Mesenchymal stem cell (in vitro differentiated cells and primary cell): ENCODE results near the gene CIB1.
A peak's percentile ranks its signal among the peaks of the same experiment; 100 is the strongest.

ENCODE experiments used
- DNase-seq: peaks from one replicate; pipeline ENCODE4 v3.0.0-alpha.2; 2013
- H2AFZ ChIP-seq: one replicate; pipeline ENCODE4 v1.6.1; 2013; ENCODE audit warnings: low read depth, mild to moderate bottlenecking, control low read depth, inconsistent platforms, low read length, moderate library complexity
- H2AK5ac ChIP-seq: 2 replicates; pipeline ENCODE4 v1.6.1; 2013; ENCODE audit warnings: low read length, moderate library complexity, mild to moderate bottlenecking, inconsistent platforms; ENCODE audit not compliant: severe bottlenecking
- H2BK120ac ChIP-seq: one replicate; pipeline ENCODE4 v1.6.1; 2013; ENCODE audit warnings: low read depth, mild to moderate bottlenecking, inconsistent platforms, low read length, moderate library complexity
- H2BK12ac ChIP-seq, 2 experiments: one replicate each; pipeline ENCODE4 v1.6.1; 2013; ENCODE audit warnings: inconsistent platforms in 2 of 2, low read length in 2 of 2, mild to moderate bottlenecking in 2 of 2, moderate library complexity in 2 of 2, control low read depth in 1 of 2
- H2BK15ac ChIP-seq: one replicate; pipeline ENCODE4 v1.6.1; 2013; ENCODE audit warnings: mild to moderate bottlenecking, low read depth, inconsistent platforms; ENCODE audit not compliant: poor library complexity, severe bottlenecking
- H2BK5ac ChIP-seq: 2 replicates; pipeline ENCODE4 v1.6.1; 2013; ENCODE audit warnings: low read depth, mild to moderate bottlenecking, low read length, control low read depth, inconsistent platforms; ENCODE audit not compliant: poor library complexity, severe bottlenecking
- H3K14ac ChIP-seq, 2 experiments: one replicate each; pipeline ENCODE4 v1.6.1; 2013; ENCODE audit warnings: inconsistent platforms in 2 of 2, low read length in 2 of 2, control low read depth in 1 of 2, mild to moderate bottlenecking in 1 of 2, moderate library complexity in 1 of 2
- H3K18ac ChIP-seq, 2 experiments: one replicate each; pipeline ENCODE4 v1.6.1; 2013; ENCODE audit warnings: inconsistent platforms in 2 of 2, low read length in 2 of 2, control low read depth in 1 of 2, low read depth in 1 of 2, mild to moderate bottlenecking in 1 of 2
- H3K23ac ChIP-seq, 2 experiments: one replicate each; pipeline ENCODE4 v1.6.1; 2013; ENCODE audit warnings: inconsistent platforms in 2 of 2, low read length in 2 of 2, mild to moderate bottlenecking in 2 of 2, moderate library complexity in 2 of 2, control low read depth in 1 of 2
- H3K27ac ChIP-seq: 2 replicates; pipeline ENCODE4 v1.5.1; 2013; ENCODE audit warnings: mild to moderate bottlenecking, moderate library complexity, low read length, control low read depth, inconsistent platforms; ENCODE audit not compliant: poor library complexity, severe bottlenecking
- H3K27me3 ChIP-seq, 2 experiments: 2 replicates each; pipeline versions ENCODE4 v1.6.1 to v1.7.0; 2013; ENCODE audit warnings: low read length in 2 of 2, mild to moderate bottlenecking in 2 of 2, moderate library complexity in 2 of 2, control low read depth in 1 of 2, inconsistent platforms in 1 of 2; ENCODE audit not compliant: control insufficient read depth in 1 of 2, insufficient read depth in 1 of 2
- H3K36me3 ChIP-seq, 2 experiments: 2 replicates each; pipeline versions ENCODE4 v1.6.1 to v1.7.0; 2013; ENCODE audit warnings: low read length in 2 of 2, control low read depth in 1 of 2, inconsistent platforms in 1 of 2, low read depth in 1 of 2, mild to moderate bottlenecking in 1 of 2; ENCODE audit not compliant: insufficient read depth in 2 of 2, control insufficient read depth in 1 of 2
- H3K4ac ChIP-seq, 2 experiments: one replicate each; pipeline ENCODE4 v1.6.1; 2013; ENCODE audit warnings: inconsistent platforms in 2 of 2, low read length in 2 of 2, mild to moderate bottlenecking in 2 of 2, moderate library complexity in 2 of 2, control low read depth in 1 of 2, low read depth in 1 of 2
- H3K4me1 ChIP-seq: 2 replicates; pipeline ENCODE4 v1.6.1; 2013; ENCODE audit warnings: low read depth, low read length, control low read depth; ENCODE audit not compliant: control insufficient read depth, insufficient read depth
- H3K4me2 ChIP-seq: 2 replicates; pipeline ENCODE4 v1.6.1; 2013; ENCODE audit warnings: low read length, mild to moderate bottlenecking, inconsistent platforms; ENCODE audit not compliant: poor library complexity, severe bottlenecking
- H3K4me3 ChIP-seq, 2 experiments: 2 replicates each; pipeline versions ENCODE4 v1.5.1 to v1.7.0; 2013; ENCODE audit warnings: low read length in 2 of 2, mild to moderate bottlenecking in 2 of 2, control low read depth in 1 of 2, low read depth in 1 of 2; ENCODE audit not compliant: insufficient read depth in 1 of 2
- H3K79me1 ChIP-seq: replicated peaks from 2 replicates; pipeline ENCODE4 v1.6.1; 2013; ENCODE audit warnings: mild to moderate bottlenecking, control low read depth, low read length, inconsistent platforms; ENCODE audit not compliant: poor library complexity, severe bottlenecking
- H3K9ac ChIP-seq: 2 replicates; pipeline ENCODE4 v1.7.0; 2013; ENCODE audit warnings: mild to moderate bottlenecking, low read length, moderate library complexity
- H3K9me3 ChIP-seq: 2 replicates; pipeline ENCODE4 v1.7.0; 2013; ENCODE audit warnings: mild to moderate bottlenecking, low read length; ENCODE audit not compliant: control insufficient read depth
- H4K8ac ChIP-seq: one replicate; pipeline ENCODE4 v1.6.1; 2013; ENCODE audit warnings: inconsistent platforms, mild to moderate bottlenecking, low read length, moderate library complexity
- H4K91ac ChIP-seq: one replicate; pipeline ENCODE4 v1.6.1; 2013; ENCODE audit warnings: mild to moderate bottlenecking, low read length, inconsistent platforms
- WGBS: methylation state at CpG from one replicate; pipeline ENCODE4 v1.1.7; 2013; ENCODE audit warnings: mixed read lengths; 5-methylcytosine and 5-hydroxymethylcytosine counted together

CIB1 gene

GRCh38 chr15:90211440-90212143 is 22.1 kb downstream of the CIB1 start:
- Histone ChIP-seq H2BK5ac (no peak overlapping the region), H3K4me1 (peaks cover 30% of the 10 kb centered on the region), H4K91ac (no peak overlapping the region), H3K4me3 (no peak overlapping the region), H3K14ac (peak overlapping the region in 1 of 2 experiments; percentile 84), H3K27me3 (no peaks in the 10 kb centered on the region), H3K9ac (no peak overlapping the region), H2AK5ac (peak overlapping the region; percentile 27), H3K18ac (peak overlapping the region; percentile 29 to 76), H3K36me3 (peaks cover 0 to 24% of the 10 kb centered on the region in 2 experiments), H3K23ac (no peak overlapping the region), H3K4ac (no peak overlapping the region), H3K79me1 (peaks cover 24% of the 10 kb centered on the region), H2BK12ac (peak overlapping the region in 1 of 2 experiments; percentile 22), H3K9me3 (no peaks in the 10 kb centered on the region), H2AFZ (no peak overlapping the region), H2BK120ac (no peak overlapping the region), H3K27ac (peak overlapping the region; percentile 13), H3K4me2 (peak overlapping the region; percentile 29), H4K8ac (peak overlapping the region; percentile 38), H2BK15ac (peak overlapping the region; percentile 26)
- DNase-seq: peak; percentile 57
- 61% methylated on average over 10 of the region's 13 CpGs for WGBS

GRCh38 chr15:90211009-90211408 is 22.7 kb downstream of the CIB1 start:
- no peak overlapping the region for H3K4me3 ChIP-seq
- peaks cover 30% of the 10 kb centered on the region for H3K4me1 ChIP-seq
- H3K9me3 ChIP-seq: no peaks in the 10 kb centered on the region
- no peak overlapping the region for H2BK12ac ChIP-seq
- no peak overlapping the region for H3K14ac ChIP-seq
- no peak overlapping the region for H4K91ac ChIP-seq
- no peak overlapping the region for H2AK5ac ChIP-seq
- no peak overlapping the region for H2AFZ ChIP-seq
- no peak overlapping the region for H4K8ac ChIP-seq
- no peak overlapping the region for H3K27ac ChIP-seq
- H2BK5ac ChIP-seq: no peak overlapping the region
- H3K9ac ChIP-seq: no peak overlapping the region
- no peak overlapping the region for H2BK120ac ChIP-seq
- no peak overlapping the region for H2BK15ac ChIP-seq
- H3K23ac ChIP-seq: no peak overlapping the region
- no peak overlapping the region for H3K4me2 ChIP-seq
- H3K36me3 ChIP-seq: peaks cover 0 to 30% of the 10 kb centered on the region in 2 experiments
- DNase-seq: no peak
- 94% methylated on average over 9 of the region's 9 CpGs for WGBS
- H3K4ac ChIP-seq: no peak overlapping the region
- no peaks in the 10 kb centered on the region for H3K27me3 ChIP-seq
- H3K79me1 ChIP-seq: peaks cover 28% of the 10 kb centered on the region
- no peak overlapping the region for H3K18ac ChIP-seq

GRCh38 chr15:90210593-90210992 is 23.1 kb downstream of the CIB1 start:
- H3K4me1 ChIP-seq: peaks cover 30% of the 10 kb centered on the region
- H3K9ac ChIP-seq: no peak overlapping the region
- H2AFZ ChIP-seq: no peak overlapping the region
- H4K8ac ChIP-seq: no peak overlapping the region
- no peak overlapping the region for H2BK15ac ChIP-seq
- H2BK120ac ChIP-seq: no peak overlapping the region
- no peak overlapping the region for H2BK12ac ChIP-seq
- H3K14ac ChIP-seq: no peak overlapping the region
- no peak overlapping the region for H3K4me2 ChIP-seq
- H3K4ac ChIP-seq: no peak overlapping the region
- peaks cover 0 to 33% of the 10 kb centered on the region in 2 experiments for H3K36me3 ChIP-seq
- H3K27ac ChIP-seq: no peak overlapping the region
- whole genome bisulfite sequencing: 95% methylated on average over 8 of the region's 8 CpGs
- H4K91ac ChIP-seq: no peak overlapping the region
- no peak overlapping the region for H2BK5ac ChIP-seq
- no peak overlapping the region for H2AK5ac ChIP-seq
- H3K9me3 ChIP-seq: no peaks in the 10 kb centered on the region
- no peak for DNase-seq
- H3K79me1 ChIP-seq: peaks cover 32% of the 10 kb centered on the region
- H3K23ac ChIP-seq: no peak overlapping the region
- H3K27me3 ChIP-seq: no peaks in the 10 kb centered on the region
- H3K18ac ChIP-seq: no peak overlapping the region
- H3K4me3 ChIP-seq: no peak overlapping the region

- Histone ChIP-seq H3K36me3 (peaks cover 0 to 36% of the 10 kb centered on the region in 2 experiments), H2BK15ac (no peak overlapping the region), H3K14ac (no peak overlapping the region), H2BK12ac (no peak overlapping the region), H4K91ac (no peak overlapping the region), H2AFZ (no peak overlapping the region), H3K27me3 (no peaks in the 10 kb centered on the region), H2AK5ac (no peak overlapping the region), H4K8ac (no peak overlapping the region), H2BK5ac (no peak overlapping the region), H3K18ac (no peak overlapping the region), H3K4me1 (peaks cover 31% of the 10 kb centered on the region), H3K4me2 (no peak overlapping the region), H3K4me3 (no peak overlapping the region), H3K9ac (no peak overlapping the region), H3K27ac (no peak overlapping the region), H3K4ac (no peak overlapping the region), H3K9me3 (no peaks in the 10 kb centered on the region), H2BK120ac (no peak overlapping the region), H3K23ac (no peak overlapping the region), H3K79me1 (peaks cover 39% of the 10 kb centered on the region)
- DNase-seq: no peak
- WGBS: 84% methylated on average over 9 of the region's 9 CpGs
These were observed 24.1 kb downstream of the CIB1 start for GRCh38 chr15:90209591-90209990.
